Type B pancreatic cell (in vitro differentiated cells): ENCODE results near the gene RBM8A. TPM values are rescaled to one million over a fixed set of nuclear protein-coding genes. Genes with fewer than 3 reads are reported as not detected.
A peak's percentile ranks its signal among the peaks of the same experiment; 100 is the strongest.

Source experiments
- DNase-seq: peaks from one replicate; pipeline ENCODE4 v3.0.0; 2021; ENCODE audit warnings: mixed read lengths; ENCODE audit not compliant: unreplicated experiment; ENCODE audit errors: extremely low spot score
- H3K27ac Mint-ChIP-seq: 2 replicates; pipeline ENCODE4 v1.8.0; 2021; ENCODE audit warnings: mild to moderate bottlenecking, mixed read lengths
- H3K27me3 Mint-ChIP-seq: 2 replicates; pipeline ENCODE4 v1.8.0; 2021; ENCODE audit warnings: mixed read lengths
- H3K36me3 Mint-ChIP-seq: 2 replicates; pipeline ENCODE4 v1.8.0; 2021; ENCODE audit warnings: mixed read lengths
- H3K4me1 Mint-ChIP-seq: one replicate; pipeline ENCODE4 v1.8.0; 2021; ENCODE audit warnings: mixed read lengths; ENCODE audit not compliant: unreplicated experiment
- H3K4me3 Mint-ChIP-seq: 2 replicates; pipeline ENCODE4 v1.8.0; 2021; ENCODE audit warnings: mild to moderate bottlenecking, mixed read lengths
- H3K9me3 Mint-ChIP-seq: 2 replicates; pipeline ENCODE4 v1.8.0; 2021; ENCODE audit warnings: mixed read lengths
- total RNA-seq: library from RNA; stranded (reverse); gene quantifications from 2 replicates; pipeline ENCODE4 v1.2.1, GENCODE V29; 2021; ENCODE audit warnings: low replicate concordance
- TF ChIP-seq, protein P1 (sequence below): fragments of 200-600 bp; sonication (generic); conservative IDR thresholded peaks from 2 replicates; pipeline ENCODE4 v1.5.0; 2021; ENCODE audit warnings: antibody characterized with exemption, mild to moderate bottlenecking

RBM8A gene
- total RNA-seq, 1 donor from 2014 or later, result 160 TPM

DNA sequence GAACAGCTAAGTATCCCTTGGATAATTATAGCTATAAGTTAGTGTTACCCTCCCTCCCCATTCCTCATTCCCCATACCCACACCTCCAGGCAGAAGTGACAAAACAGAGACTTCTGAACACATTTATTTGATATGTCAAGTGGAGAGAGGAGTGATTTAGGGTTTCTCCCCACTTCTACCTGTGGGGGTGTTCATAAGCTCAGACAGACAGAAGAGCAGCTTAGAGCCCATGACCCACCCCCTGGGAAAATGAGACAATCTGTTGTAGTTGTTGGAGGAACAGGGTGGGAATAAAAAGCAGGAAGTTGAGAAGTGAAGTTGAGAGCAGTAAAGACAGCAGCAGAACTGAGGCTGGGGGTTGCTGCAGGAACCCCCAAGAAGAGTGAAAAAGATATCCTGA lies 32.0 kb upstream of the RBM8A start:
- TF ChIP-seq, protein P1, sequence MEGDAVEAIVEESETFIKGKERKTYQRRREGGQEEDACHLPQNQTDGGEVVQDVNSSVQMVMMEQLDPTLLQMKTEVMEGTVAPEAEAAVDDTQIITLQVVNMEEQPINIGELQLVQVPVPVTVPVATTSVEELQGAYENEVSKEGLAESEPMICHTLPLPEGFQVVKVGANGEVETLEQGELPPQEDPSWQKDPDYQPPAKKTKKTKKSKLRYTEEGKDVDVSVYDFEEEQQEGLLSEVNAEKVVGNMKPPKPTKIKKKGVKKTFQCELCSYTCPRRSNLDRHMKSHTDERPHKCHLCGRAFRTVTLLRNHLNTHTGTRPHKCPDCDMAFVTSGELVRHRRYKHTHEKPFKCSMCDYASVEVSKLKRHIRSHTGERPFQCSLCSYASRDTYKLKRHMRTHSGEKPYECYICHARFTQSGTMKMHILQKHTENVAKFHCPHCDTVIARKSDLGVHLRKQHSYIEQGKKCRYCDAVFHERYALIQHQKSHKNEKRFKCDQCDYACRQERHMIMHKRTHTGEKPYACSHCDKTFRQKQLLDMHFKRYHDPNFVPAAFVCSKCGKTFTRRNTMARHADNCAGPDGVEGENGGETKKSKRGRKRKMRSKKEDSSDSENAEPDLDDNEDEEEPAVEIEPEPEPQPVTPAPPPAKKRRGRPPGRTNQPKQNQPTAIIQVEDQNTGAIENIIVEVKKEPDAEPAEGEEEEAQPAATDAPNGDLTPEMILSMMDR, result no peak
- no peaks in the 10 kb centered on the region for H3K9me3 Mint-ChIP-seq
- DNase-seq, result no peak
- peaks cover 48% of the 10 kb centered on the region for H3K4me1 Mint-ChIP-seq
- H3K36me3 Mint-ChIP-seq, result no peaks in the 10 kb centered on the region
- peaks cover 86% of the 10 kb centered on the region for H3K27me3 Mint-ChIP-seq
- peak overlapping the region; percentile 92 for H3K4me3 Mint-ChIP-seq
- no peak overlapping the region for H3K27ac Mint-ChIP-seq

DNA sequence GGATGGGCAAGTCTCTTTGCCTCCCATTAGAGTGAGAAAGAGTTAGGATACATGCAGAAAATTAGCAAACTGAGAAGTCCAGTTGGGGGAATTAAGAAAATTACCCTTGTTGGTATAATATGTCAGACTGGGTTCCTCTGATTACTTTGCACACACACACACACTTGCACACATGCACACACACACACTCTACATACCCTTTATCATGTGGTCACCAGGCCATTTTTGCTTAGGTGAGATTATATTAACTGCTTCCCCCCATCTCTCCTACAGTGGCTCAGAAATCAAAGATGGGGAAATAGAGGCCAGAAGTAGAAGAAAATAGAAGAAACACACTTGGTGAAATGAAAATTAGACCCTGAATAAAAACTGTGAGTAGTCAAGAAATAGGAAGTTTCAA lies 31.4 kb upstream of the RBM8A start:
- TF ChIP-seq, protein P1, result no peak
- Mint-ChIP-seq H3K4me1 (peaks cover 46% of the 10 kb centered on the region), H3K9me3 (no peaks in the 10 kb centered on the region), H3K4me3 (peak overlapping the region; percentile 92), H3K36me3 (no peaks in the 10 kb centered on the region), H3K27ac (no peak overlapping the region), H3K27me3 (peaks cover 84% of the 10 kb centered on the region)
- no peak for DNase-seq

DNA sequence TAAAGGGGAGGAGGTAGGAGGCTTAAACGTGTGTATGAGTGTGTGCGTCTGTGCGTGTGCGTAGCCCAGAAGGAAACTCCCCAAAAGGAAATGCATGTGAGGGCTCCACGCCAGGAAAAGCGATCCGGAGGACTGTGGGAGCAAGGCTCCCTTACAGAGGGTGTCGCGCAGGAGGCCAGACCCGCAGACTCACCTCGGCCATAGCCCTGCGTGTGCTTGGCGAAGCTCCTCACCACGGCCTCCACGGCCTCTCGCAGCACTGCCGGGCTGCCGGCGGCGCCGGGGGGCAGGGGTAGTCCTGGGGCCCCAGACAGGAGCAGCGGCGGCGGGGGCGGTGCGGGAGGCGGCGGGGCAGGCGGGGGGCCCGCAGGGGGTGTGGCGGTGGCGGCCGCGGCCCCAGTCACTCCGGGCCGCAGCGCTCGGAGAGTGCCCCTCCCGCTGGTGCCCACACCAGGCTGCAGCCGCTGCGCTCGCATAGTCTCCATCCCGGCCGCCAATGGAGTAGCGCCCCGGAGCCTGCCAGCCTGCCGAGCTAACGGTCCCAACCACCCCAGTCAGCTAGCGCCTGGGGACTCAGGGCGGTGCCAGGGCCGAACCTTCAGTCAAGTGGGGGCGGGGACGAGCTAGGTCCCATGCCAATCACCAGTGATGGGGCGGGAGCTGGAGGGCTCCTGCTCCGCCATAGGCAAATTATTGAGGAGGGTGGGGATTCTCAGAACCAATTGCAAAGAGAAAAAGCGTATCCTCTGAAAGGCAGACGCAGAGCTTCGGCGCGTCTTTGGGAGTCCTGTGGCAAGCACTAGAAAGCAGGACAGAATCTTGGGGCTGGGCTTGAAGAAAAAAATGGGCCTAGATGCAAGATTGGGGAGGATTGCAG lies 30.4 kb upstream of the RBM8A start, which contains the start of gene LIX1L:
Gene LIX1L (minus strand): TSS at position 575 of the 877 bp plus-strand sequence. CDS start 90 bp downstream, at position 485.
- TF ChIP-seq, protein P1, result no peak
- Mint-ChIP-seq H3K4me3 (peak within 1 kb of the TSS; percentile 92), H3K36me3 (no peaks in the 10 kb centered on the region), H3K9me3 (no peaks in the 10 kb centered on the region), H3K27ac (peak within 1 kb of the TSS; percentile 68), H3K27me3 (peaks cover 82% of the 10 kb centered on the region), H3K4me1 (peaks cover 38% of the 10 kb centered on the region)
- peak; percentile 91 for DNase-seq

DNA sequence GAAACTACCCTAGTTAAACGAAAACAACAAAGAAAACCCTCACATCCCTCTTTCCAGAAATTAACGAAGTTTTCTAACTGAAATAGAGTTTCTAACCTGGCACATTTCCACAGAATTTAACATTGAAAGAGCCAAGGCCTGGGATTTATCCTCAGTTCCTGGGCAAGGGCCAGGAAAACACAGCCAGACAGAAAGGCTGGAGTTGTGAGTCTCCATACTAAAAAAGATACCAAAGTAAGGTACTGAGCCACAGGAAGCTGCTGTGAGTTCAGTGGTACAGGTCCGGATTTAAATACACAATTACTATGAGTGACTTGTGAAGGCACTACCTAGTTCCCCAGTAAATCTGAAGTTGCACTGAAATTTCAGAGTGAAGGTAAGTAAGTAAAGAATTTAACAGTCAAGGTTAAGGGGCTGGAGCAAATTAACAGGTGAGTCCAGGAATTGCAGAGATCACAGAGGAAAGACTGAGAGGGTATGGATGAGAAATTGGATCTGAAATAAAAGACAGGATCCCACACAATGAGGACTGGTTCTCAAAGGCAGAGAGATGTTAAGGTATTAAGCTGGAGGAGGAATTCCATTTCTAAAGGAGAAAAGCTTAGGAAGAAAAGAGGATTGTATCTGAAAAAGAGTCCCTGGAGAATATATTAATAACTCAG lies 29.6 kb upstream of the RBM8A start:
- Mint-ChIP-seq H3K4me1 (peaks cover 33% of the 10 kb centered on the region), H3K4me3 (peak overlapping the region; percentile 86), H3K36me3 (no peaks in the 10 kb centered on the region), H3K27me3 (peaks cover 76% of the 10 kb centered on the region), H3K27ac (no peak overlapping the region), H3K9me3 (no peaks in the 10 kb centered on the region)
- TF ChIP-seq, protein P1, result no peak
- DNase-seq, result no peak

DNA sequence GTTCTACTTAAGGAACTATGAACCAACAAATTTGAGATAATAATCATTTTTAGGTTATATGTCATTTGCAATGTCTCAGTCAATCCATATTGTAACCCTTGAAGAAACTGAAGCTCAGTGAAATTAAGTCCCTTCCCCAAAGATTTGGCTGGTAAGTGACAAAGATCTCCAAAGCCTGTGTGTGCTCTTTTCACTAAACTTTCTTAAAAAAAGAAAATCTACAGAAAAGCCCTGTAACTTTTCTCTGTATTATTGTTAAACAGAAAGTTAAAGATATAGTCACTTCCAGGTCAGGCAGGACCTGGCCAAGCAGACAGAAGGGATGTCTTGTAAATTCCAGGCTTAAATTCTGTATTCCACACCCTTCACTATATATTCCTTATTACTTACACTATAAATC lies 29.1 kb upstream of the RBM8A start:
- TF ChIP-seq, protein P1, result no peak
- Mint-ChIP-seq H3K4me3 (peak overlapping the region; percentile 86), H3K27me3 (peaks cover 71% of the 10 kb centered on the region), H3K27ac (no peak overlapping the region), H3K4me1 (peaks cover 31% of the 10 kb centered on the region), H3K9me3 (no peaks in the 10 kb centered on the region), H3K36me3 (no peaks in the 10 kb centered on the region)
- DNase-seq, result no peak
